ENCODE measurements around the gene MERTK. TPM values are rescaled to one million over a fixed set of nuclear protein-coding genes. Genes with fewer than 3 reads are reported as not detected.

The MERTK gene
- total and polyA plus RNA-seq, 2 of the 13 experiments (the other 11 are each of a cell fraction or from before 2014, with no cell fraction given) = 37.3 to 44.7 TPM

DNA sequence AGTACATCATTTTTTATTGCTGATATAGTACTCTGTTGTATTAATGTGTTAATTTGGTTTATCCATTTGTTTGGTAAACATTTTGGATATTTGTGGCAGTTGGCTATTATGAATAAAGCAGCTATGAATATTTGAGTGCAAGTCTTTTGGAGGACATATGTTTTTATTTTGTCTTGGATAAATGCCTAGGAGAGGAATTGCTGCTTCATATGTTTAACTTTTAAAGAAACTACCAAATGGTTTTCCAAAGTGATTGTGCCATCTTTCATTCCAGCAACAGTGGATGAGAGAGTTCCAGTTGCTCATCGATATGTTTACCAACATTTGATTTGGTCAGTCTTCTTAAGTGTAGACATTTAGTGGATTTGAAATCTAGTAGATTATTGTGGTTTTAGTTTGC, 51.8 kb downstream of the MERTK start (continued):
- TF ChIP-seq, protein P1, sequence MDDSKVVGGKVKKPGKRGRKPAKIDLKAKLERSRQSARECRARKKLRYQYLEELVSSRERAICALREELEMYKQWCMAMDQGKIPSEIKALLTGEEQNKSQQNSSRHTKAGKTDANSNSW (CRISPR knock-in tag; IDR thresholded peaks at IDR 0.05; ENCODE audit: borderline replicate concordance) = no peak
- TF ChIP-seq TBP (CRISPR knock-in tag; IDR thresholded peaks at IDR 0.05) (no peak), NRL (CRISPR knock-in tag; IDR thresholded peaks at IDR 0.05; ENCODE audit: borderline replicate concordance) (no peak), SOX5 (CRISPR knock-in tag; IDR thresholded peaks at IDR 0.05; ENCODE audit: borderline replicate concordance) (no peak), RARA (CRISPR knock-in tag; IDR thresholded peaks at IDR 0.05) (no peak), SMAD3 (CRISPR knock-in tag; IDR thresholded peaks at IDR 0.05) (no peak)
- TF ChIP-seq, protein P2, sequence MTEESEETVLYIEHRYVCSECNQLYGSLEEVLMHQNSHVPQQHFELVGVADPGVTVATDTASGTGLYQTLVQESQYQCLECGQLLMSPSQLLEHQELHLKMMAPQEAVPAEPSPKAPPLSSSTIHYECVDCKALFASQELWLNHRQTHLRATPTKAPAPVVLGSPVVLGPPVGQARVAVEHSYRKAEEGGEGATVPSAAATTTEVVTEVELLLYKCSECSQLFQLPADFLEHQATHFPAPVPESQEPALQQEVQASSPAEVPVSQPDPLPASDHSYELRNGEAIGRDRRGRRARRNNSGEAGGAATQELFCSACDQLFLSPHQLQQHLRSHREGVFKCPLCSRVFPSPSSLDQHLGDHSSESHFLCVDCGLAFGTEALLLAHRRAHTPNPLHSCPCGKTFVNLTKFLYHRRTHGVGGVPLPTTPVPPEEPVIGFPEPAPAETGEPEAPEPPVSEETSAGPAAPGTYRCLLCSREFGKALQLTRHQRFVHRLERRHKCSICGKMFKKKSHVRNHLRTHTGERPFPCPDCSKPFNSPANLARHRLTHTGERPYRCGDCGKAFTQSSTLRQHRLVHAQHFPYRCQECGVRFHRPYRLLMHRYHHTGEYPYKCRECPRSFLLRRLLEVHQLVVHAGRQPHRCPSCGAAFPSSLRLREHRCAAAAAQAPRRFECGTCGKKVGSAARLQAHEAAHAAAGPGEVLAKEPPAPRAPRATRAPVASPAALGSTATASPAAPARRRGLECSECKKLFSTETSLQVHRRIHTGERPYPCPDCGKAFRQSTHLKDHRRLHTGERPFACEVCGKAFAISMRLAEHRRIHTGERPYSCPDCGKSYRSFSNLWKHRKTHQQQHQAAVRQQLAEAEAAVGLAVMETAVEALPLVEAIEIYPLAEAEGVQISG (CRISPR knock-in tag; IDR thresholded peaks at IDR 0.05) = no peak

DNA sequence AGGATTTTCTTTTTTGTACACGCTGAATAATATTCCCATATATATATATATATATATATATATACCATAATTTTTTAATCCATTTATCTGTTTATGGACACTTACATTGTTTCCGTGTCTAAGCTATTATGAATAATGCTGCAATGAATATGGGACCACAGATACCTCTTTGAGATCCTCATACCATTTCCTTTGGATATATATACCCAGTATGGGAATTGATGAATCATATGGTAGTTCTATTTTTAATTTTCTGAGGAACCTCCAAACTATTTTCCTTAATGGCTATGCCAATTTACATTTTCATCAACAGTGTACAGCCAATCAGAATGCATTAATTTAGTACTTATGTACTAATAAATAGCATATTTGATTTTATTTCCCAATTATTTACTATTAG, 53.1 kb downstream of the MERTK start:
- FAIRE-seq = no peak
- CTCF ChIA-PET (ENCODE audit: low intra/inter-chr PET ratio, low total read pairs) = no interaction called here
- no peak overlapping the region for H3K4me3 ChIP-seq (replicated peaks in 1 of 3; ENCODE audit: insufficient read depth in 1 of 3, low read depth in 2 of 3, low read length in 3 of 3)
- no peak for TF ChIP-seq KDM1A (CRISPR knock-in tag; IDR thresholded peaks at IDR 0.05)
- no peak for TF ChIP-seq RFX5 (IDR thresholded peaks at IDR 0.05; ENCODE audit: low read depth, low read length)
- TF ChIP-seq, protein P3, sequence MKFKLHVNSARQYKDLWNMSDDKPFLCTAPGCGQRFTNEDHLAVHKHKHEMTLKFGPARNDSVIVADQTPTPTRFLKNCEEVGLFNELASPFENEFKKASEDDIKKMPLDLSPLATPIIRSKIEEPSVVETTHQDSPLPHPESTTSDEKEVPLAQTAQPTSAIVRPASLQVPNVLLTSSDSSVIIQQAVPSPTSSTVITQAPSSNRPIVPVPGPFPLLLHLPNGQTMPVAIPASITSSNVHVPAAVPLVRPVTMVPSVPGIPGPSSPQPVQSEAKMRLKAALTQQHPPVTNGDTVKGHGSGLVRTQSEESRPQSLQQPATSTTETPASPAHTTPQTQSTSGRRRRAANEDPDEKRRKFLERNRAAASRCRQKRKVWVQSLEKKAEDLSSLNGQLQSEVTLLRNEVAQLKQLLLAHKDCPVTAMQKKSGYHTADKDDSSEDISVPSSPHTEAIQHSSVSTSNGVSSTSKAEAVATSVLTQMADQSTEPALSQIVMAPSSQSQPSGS (CRISPR knock-in tag; IDR thresholded peaks at IDR 0.05) = no peak
- TF ChIP-seq RARG (CRISPR knock-in tag; IDR thresholded peaks at IDR 0.05; ENCODE audit: low read depth) = no peak
- TF ChIP-seq ZNF678 (CRISPR knock-in tag; IDR thresholded peaks at IDR 0.05) = no peak
- TF ChIP-seq SIX4 (CRISPR knock-in tag; IDR thresholded peaks at IDR 0.05) = no peak
- no peak for TF ChIP-seq CREB1 (IDR thresholded peaks at IDR 0.05)
- no peak for TF ChIP-seq CREB1 (CRISPR knock-in tag; IDR thresholded peaks at IDR 0.05)
- TF ChIP-seq FOXM1 (CRISPR knock-in tag; IDR thresholded peaks at IDR 0.05) = no peak
- TF ChIP-seq RBAK (CRISPR knock-in tag; IDR thresholded peaks at IDR 0.05) = no peak
- TF ChIP-seq ZNF30 (CRISPR knock-in tag; IDR thresholded peaks at IDR 0.05) = no peak
- no peak for TF ChIP-seq BHLHE40 (IDR thresholded peaks at IDR 0.05; ENCODE audit: low read length)
- TF ChIP-seq ZNF34 (CRISPR knock-in tag; IDR thresholded peaks at IDR 0.05; ENCODE audit: borderline replicate concordance) = no peak
- no peak for TF ChIP-seq JUN (CRISPR knock-in tag; IDR thresholded peaks at IDR 0.05)
- no peak for TF ChIP-seq RARA (CRISPR knock-in tag; IDR thresholded peaks at IDR 0.05)
- TF ChIP-seq HOXD1 (CRISPR knock-in tag; IDR thresholded peaks at IDR 0.05) = no peak
- no peak for TF ChIP-seq SMAD3 (CRISPR knock-in tag; IDR thresholded peaks at IDR 0.05)
- no peak for TF ChIP-seq ZNF562 (CRISPR knock-in tag; IDR thresholded peaks at IDR 0.05; ENCODE audit: borderline replicate concordance)

More for the DNA sequence above, 53.1 kb downstream of the MERTK start:
- ATAC-seq (no peak), DNase-seq (ENCODE audit: low spot score) (no peak)
- Histone ChIP-seq H3K4me1 (ENCODE audit: insufficient read depth, low read length) (peaks cover 51% of the 10 kb centered on the region), H3K4me2 (ENCODE audit: low read depth, low read length) (no peak overlapping the region), H4K20me1 (ENCODE audit: insufficient read depth, low read length) (no peaks in the 10 kb centered on the region), H3K27ac (ENCODE audit: extremely low read length, insufficient read depth, low read length) (no peak overlapping the region), H3K9ac (ENCODE audit: insufficient read depth, low read depth, low read length) (no peak overlapping the region), H2AFZ (ENCODE audit: low read length) (no peak overlapping the region), H3K36me3 (replicated peaks in 1 of 2; ENCODE audit: control insufficient read depth in 1 of 2, insufficient read depth in 2 of 2, low read length in 2 of 2) (peaks cover 16 to 47% of the 10 kb centered on the region in 2 experiments), H3K79me2 (ENCODE audit: insufficient read depth, low read length) (no peaks in the 10 kb centered on the region), H3K9me3 (ENCODE audit: low read length) (no peaks in the 10 kb centered on the region), H3K27me3 (ENCODE audit: control insufficient read depth in 1 of 2, insufficient read depth in 2 of 2, low read length in 2 of 2) (no peaks in the 10 kb centered on the region)
- BruUV-seq (replicated peaks) = no TSS peak
- intact Hi-C loops (cut with micrococcal nuclease; ENCODE audit: unreplicated experiment) (no loop called here), in situ Hi-C loops (cut with HindIII; ENCODE audit: extremely low pct_ligation_motif_present, low pct_unique_long_range_greater_than_20kb) (no loop called here)
- 97% methylated on average over 2 of the region's 2 CpGs for whole genome bisulfite sequencing (ENCODE audit: low lambda C conversion rate)
- POLR2A ChIA-PET = no interaction called here
